Measurements from ENCODE around the gene IL36RN.

Gene IL36RN

GRCh38 chr2:113028112-113028511, 30.9 kb upstream of the IL36RN start:
- peaks cover 29% of the 10 kb centered on the region for H3K27me3 Mint-ChIP-seq

DNA sequence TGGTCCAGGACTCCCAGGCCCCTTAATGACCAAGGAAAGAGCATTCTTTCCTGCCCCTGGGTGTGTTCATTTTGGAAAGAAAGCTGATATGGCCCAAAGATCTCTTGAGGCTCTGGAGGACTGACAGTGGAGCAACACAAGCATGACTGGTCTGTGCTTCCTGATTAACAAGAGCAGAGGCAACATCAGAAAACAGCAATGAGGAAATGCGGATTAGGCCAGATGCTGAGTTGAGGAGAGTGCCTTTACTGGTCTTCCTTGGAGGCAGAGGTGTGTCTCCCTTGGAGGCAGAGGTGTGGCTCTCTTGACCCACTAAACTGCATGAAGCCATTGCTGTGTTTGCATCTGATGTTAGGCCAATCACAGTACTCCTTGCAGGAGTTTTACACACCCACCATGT, 26.3 kb upstream of the IL36RN start:
- intact Hi-C loops (cut with micrococcal nuclease) = no loop called here
- H3K36me3 Mint-ChIP-seq (ENCODE audit: low read depth) = no peaks in the 10 kb centered on the region
- H3K9me3 Mint-ChIP-seq = no peaks in the 10 kb centered on the region
- H3K27me3 Mint-ChIP-seq = peaks cover 32% of the 10 kb centered on the region
- H3K4me3 Mint-ChIP-seq = no peak overlapping the region
- no peak overlapping the region for H3K27ac Mint-ChIP-seq
- no peaks in the 10 kb centered on the region for H3K4me1 Mint-ChIP-seq (ENCODE audit: low read depth)

More at GRCh38 chr2:113028112-113028511, 30.9 kb upstream of the IL36RN start:
- no peak overlapping the region for H3K4me3 Mint-ChIP-seq
- no peaks in the 10 kb centered on the region for H3K36me3 Mint-ChIP-seq (ENCODE audit: low read depth)
- intact Hi-C loops (cut with micrococcal nuclease) = no loop called here
- peaks cover 11% of the 10 kb centered on the region for H3K4me1 Mint-ChIP-seq (ENCODE audit: low read depth)
- no peaks in the 10 kb centered on the region for H3K9me3 Mint-ChIP-seq
- no peak overlapping the region for H3K27ac Mint-ChIP-seq

DNA sequence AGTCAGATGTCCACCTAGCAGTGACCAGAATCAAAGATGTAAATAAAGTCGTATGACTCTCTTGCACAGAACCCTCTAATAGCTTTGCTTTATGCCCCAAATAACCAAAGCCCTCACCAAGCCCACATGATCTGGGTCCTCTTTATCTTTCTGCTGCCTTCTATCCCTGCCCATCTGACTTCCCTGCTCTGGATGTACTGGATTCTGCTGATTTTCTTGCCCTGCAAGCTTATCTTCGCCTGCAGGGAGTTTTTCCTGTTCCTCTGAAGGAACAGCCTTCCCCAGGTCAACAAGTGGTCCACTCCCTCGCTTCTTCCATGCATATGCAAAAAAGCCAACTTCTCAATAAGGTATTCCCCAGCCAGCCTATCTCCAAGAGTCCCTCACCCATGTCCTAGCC, 25.0 kb upstream of the IL36RN start:
- Mint-ChIP-seq H3K4me3 (no peak overlapping the region), H3K27ac (no peak overlapping the region), H3K36me3 (ENCODE audit: low read depth) (no peaks in the 10 kb centered on the region), H3K4me1 (ENCODE audit: low read depth) (peaks cover 12% of the 10 kb centered on the region), H3K9me3 (no peaks in the 10 kb centered on the region), H3K27me3 (peaks cover 33% of the 10 kb centered on the region)
- intact Hi-C loops (cut with micrococcal nuclease) = no loop called here

GRCh38 chr2:113036763-113037162, 22.2 kb upstream of the IL36RN start:
- Mint-ChIP-seq H3K4me1 (ENCODE audit: low read depth) (peaks cover 21% of the 10 kb centered on the region), H3K9me3 (no peaks in the 10 kb centered on the region), H3K27me3 (peaks cover 24% of the 10 kb centered on the region), H3K36me3 (ENCODE audit: low read depth) (no peaks in the 10 kb centered on the region), H3K4me3 (no peak overlapping the region), H3K27ac (no peak overlapping the region)
- intact Hi-C loops (cut with micrococcal nuclease) = no loop called here

- no peaks in the 10 kb centered on the region for H3K9me3 Mint-ChIP-seq
- intact Hi-C loops (cut with micrococcal nuclease) = no loop called here
- no peaks in the 10 kb centered on the region for H3K36me3 Mint-ChIP-seq (ENCODE audit: low read depth)
- no peak overlapping the region for H3K4me3 Mint-ChIP-seq
- H3K4me1 Mint-ChIP-seq (ENCODE audit: low read depth) = peaks cover 21% of the 10 kb centered on the region
- H3K27ac Mint-ChIP-seq = no peak overlapping the region
- H3K27me3 Mint-ChIP-seq = peaks cover 24% of the 10 kb centered on the region
Observed at GRCh38 chr2:113038291-113038690, 20.7 kb upstream of the IL36RN start.

DNA sequence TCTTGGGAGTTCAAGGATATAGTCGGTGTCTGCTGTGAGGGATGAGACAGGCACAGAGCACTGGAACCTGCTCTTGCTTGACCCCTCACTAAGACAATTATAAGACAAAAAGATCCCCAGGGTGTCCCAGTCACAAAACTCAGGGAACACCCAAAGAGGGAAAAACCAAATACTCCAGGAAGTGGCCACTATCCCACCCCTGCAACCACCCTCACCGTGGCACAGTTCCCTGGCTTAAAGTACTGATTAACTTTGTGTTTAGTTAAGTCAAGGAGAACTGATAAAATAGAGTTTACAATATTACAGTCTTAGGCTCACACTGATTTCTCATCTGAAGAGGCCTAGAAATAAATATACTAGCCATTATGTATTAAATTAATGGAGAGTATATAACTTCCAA, 19.8 kb upstream of the IL36RN start:
- H3K4me1 Mint-ChIP-seq (ENCODE audit: low read depth) = peaks cover 21% of the 10 kb centered on the region
- peaks cover 21% of the 10 kb centered on the region for H3K27me3 Mint-ChIP-seq
- no peak overlapping the region for H3K4me3 Mint-ChIP-seq
- no peaks in the 10 kb centered on the region for H3K36me3 Mint-ChIP-seq (ENCODE audit: low read depth)
- no peak overlapping the region for H3K27ac Mint-ChIP-seq
- intact Hi-C loops (cut with micrococcal nuclease) = no loop called here
- no peaks in the 10 kb centered on the region for H3K9me3 Mint-ChIP-seq

DNA sequence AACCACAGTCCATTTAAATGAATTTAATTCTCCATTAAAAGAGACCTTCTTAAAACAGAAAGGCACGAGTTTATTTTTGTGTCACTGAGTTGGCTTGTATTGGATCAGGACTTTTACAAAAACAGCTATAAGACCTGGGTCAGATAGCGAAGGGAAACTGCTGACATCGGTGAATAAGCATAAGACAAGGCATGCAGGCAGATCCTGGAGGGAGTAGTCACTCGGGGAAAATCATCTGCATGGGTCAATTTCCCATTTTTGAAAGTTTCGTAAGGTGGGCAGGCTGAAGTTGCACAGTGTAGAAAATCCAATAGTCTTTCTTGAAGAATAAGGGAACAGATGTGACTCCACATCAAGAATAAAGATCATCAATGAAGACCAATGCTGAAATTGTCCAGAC, 19.3 kb upstream of the IL36RN start:
- peaks cover 21% of the 10 kb centered on the region for H3K4me1 Mint-ChIP-seq (ENCODE audit: low read depth)
- no peak overlapping the region for H3K4me3 Mint-ChIP-seq
- peaks cover 18% of the 10 kb centered on the region for H3K27me3 Mint-ChIP-seq
- H3K27ac Mint-ChIP-seq = no peak overlapping the region
- H3K36me3 Mint-ChIP-seq (ENCODE audit: low read depth) = no peaks in the 10 kb centered on the region
- intact Hi-C loops (cut with micrococcal nuclease) = no loop called here
- no peaks in the 10 kb centered on the region for H3K9me3 Mint-ChIP-seq

- H3K9me3 Mint-ChIP-seq = no peaks in the 10 kb centered on the region
- peaks cover 9% of the 10 kb centered on the region for H3K27me3 Mint-ChIP-seq
- peaks cover 21% of the 10 kb centered on the region for H3K4me1 Mint-ChIP-seq (ENCODE audit: low read depth)
- no peaks in the 10 kb centered on the region for H3K36me3 Mint-ChIP-seq (ENCODE audit: low read depth)
- intact Hi-C loops (cut with micrococcal nuclease) = no loop called here
- no peak overlapping the region for H3K27ac Mint-ChIP-seq
- no peak overlapping the region for H3K4me3 Mint-ChIP-seq
Observed at GRCh38 chr2:113041871-113042270, 17.1 kb upstream of the IL36RN start.

DNA sequence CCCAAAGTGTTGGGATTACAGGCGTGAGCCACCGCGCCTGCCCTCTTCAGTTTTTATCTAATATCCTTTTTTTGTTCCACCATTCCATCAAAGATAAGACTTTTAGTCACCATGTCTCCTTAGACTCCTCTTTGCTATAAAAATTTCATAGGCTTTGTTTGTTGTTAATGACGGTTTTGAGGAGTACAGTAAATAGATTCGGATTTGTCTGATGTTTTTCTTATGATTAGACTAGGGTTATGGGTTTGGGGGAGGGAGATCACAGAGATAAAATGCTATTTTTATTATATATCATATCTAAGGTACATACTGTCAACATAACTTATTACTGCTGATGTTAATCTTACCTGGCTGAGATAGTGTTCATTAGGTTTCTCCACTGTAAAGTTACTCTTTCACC, 12.5 kb upstream of the IL36RN start:
- no peaks in the 10 kb centered on the region for H3K36me3 Mint-ChIP-seq (ENCODE audit: low read depth)
- no peak overlapping the region for H3K4me3 Mint-ChIP-seq
- intact Hi-C loops (cut with micrococcal nuclease) = no loop called here
- peaks cover 4% of the 10 kb centered on the region for H3K27me3 Mint-ChIP-seq
- H3K4me1 Mint-ChIP-seq (ENCODE audit: low read depth) = no peaks in the 10 kb centered on the region
- no peak overlapping the region for H3K27ac Mint-ChIP-seq
- H3K9me3 Mint-ChIP-seq = peaks cover 15% of the 10 kb centered on the region

- Mint-ChIP-seq H3K27ac (no peak overlapping the region), H3K4me3 (no peak overlapping the region)
- intact Hi-C loops (cut with micrococcal nuclease) = no loop called here
Observed at GRCh38 chr2:113050921-113051895, 7.8 kb upstream of the IL36RN start.

GRCh38 chr2:113052396-113052917, 6.5 kb upstream of the IL36RN start, which contains the start of gene IL36B:
Gene IL36B, minus strand, starts transcription at chr2:113052867.
- Mint-ChIP-seq H3K4me1 (ENCODE audit: low read depth) (no peaks in the 10 kb centered on the region), H3K36me3 (ENCODE audit: low read depth) (no peaks in the 10 kb centered on the region)
- intact Hi-C loops (cut with micrococcal nuclease) = no loop called here

More at GRCh38 chr2:113050921-113051895, 7.8 kb upstream of the IL36RN start:
- Mint-ChIP-seq H3K27me3 (peaks cover 8% of the 10 kb centered on the region), H3K4me1 (ENCODE audit: low read depth) (no peaks in the 10 kb centered on the region), H3K36me3 (ENCODE audit: low read depth) (no peaks in the 10 kb centered on the region), H3K9me3 (peaks cover 35% of the 10 kb centered on the region)

DNA sequence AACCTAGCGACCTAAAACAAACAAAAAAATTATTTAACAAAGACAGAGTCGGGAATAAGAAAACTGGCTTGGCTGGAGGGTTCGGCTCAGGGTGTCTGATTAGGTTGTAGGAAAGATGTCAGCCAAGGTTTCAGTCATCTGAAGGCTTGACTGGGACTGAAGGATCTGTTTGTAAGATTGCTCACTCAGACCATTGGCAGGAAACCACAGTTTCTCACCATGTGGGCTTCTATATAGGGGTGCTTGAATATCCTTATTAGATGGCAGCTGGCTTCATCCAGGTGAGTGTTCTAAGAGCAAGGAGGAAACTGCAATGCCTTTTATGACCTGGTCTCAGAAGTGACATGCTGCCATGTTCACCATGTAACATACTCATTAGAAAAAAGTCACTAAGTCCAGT, 5.3 kb upstream of the IL36RN start:
- Mint-ChIP-seq H3K9me3 (peaks cover 35% of the 10 kb centered on the region), H3K27ac (no peak overlapping the region), H3K4me1 (ENCODE audit: low read depth) (no peaks in the 10 kb centered on the region), H3K36me3 (ENCODE audit: low read depth) (no peaks in the 10 kb centered on the region), H3K27me3 (peaks cover 7% of the 10 kb centered on the region), H3K4me3 (no peak overlapping the region)
- intact Hi-C loops (cut with micrococcal nuclease) = no loop called here

More at GRCh38 chr2:113052396-113052917, 6.5 kb upstream of the IL36RN start, which contains the start of gene IL36B:
- Mint-ChIP-seq H3K27ac (no peak within 1 kb of the TSS), H3K27me3 (peaks cover 8% of the 10 kb centered on the region), H3K4me3 (no peak within 1 kb of the TSS), H3K9me3 (peaks cover 35% of the 10 kb centered on the region)

DNA sequence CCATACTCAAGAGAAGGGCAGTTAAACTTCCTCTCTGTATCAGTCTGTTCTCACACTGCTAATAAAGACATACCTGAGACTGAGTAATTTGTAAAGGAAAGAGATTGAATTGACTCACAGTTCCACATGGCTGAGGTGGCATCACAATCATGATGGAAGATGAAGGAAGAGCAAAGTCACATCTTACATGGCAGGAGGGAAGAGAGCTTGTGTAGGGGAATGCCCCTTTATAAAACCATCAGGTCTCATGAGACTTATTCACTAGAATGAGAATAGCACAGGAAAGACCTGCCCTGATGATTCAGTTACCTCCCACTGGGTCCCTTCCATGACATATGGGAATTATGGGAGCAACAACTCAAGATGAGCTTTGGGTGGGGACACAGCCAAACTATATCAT, 4.9 kb upstream of the IL36RN start:
- H3K27me3 Mint-ChIP-seq = peaks cover 7% of the 10 kb centered on the region
- no peak overlapping the region for H3K4me3 Mint-ChIP-seq
- no peaks in the 10 kb centered on the region for H3K4me1 Mint-ChIP-seq (ENCODE audit: low read depth)

DNA sequence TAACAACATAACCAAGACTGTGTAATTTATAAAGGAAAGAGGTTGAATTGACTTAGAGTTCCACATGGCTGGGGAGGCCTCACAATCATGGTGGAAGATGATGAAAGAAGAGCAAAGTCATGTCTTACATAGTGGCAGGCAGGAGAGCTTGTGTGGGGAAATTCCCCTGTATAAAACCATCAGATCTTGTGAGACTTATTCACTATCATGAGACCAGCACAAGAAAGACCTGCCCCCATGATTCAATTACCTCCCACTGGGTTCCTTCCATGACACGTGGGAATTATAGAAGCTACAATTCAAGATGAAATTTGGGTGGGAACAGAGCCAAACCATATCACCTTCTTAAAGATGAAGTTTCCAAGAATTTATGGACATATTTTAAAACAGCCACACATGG, 2.5 kb upstream of the IL36RN start:
- Mint-ChIP-seq H3K27me3 (peaks cover 11% of the 10 kb centered on the region), H3K36me3 (ENCODE audit: low read depth) (no peaks in the 10 kb centered on the region), H3K4me3 (no peak overlapping the region), H3K4me1 (ENCODE audit: low read depth) (no peaks in the 10 kb centered on the region), H3K27ac (no peak overlapping the region), H3K9me3 (peaks cover 20% of the 10 kb centered on the region)
- intact Hi-C loops (cut with micrococcal nuclease) = no loop called here

More for the DNA sequence above, 4.9 kb upstream of the IL36RN start:
- no peak overlapping the region for H3K27ac Mint-ChIP-seq
- H3K36me3 Mint-ChIP-seq (ENCODE audit: low read depth) = no peaks in the 10 kb centered on the region
- intact Hi-C loops (cut with micrococcal nuclease) = no loop called here
- peaks cover 35% of the 10 kb centered on the region for H3K9me3 Mint-ChIP-seq

Data from dendritic cell treated with granulocyte-macrophage colony-stimulating factor and Interleukin-4, amounts not matched to agents 40 ng/mL and 50 ng/mL, for 4 days (primary cell).